Prostate gland (tissue), 2 donors: ENCODE measurements around the gene SLCO3A1.

ENCODE experiments used
- CTCF ChIP-seq, 4 experiments: fragments of 200-600 bp in 2 of 4; fragments of 450-650 bp in 2 of 4; sonication (generic) in 2 of 4; IDR thresholded peaks; 1 replicate in 3 of 4; 2 replicates in 1 of 4; pipeline ENCODE4 v1.5.1; 2016 to 2019; ENCODE audit warnings: antibody characterized with exemption in 4 of 4, mild to moderate bottlenecking in 2 of 4, moderate library complexity in 2 of 4
- POLR2AphosphoS5 ChIP-seq: sonication (generic); formaldehyde crosslinking; IDR thresholded peaks from one replicate; pipeline ENCODE4 v1.6.1; 2017; ENCODE audit warnings: antibody characterized with exemption

DNA sequence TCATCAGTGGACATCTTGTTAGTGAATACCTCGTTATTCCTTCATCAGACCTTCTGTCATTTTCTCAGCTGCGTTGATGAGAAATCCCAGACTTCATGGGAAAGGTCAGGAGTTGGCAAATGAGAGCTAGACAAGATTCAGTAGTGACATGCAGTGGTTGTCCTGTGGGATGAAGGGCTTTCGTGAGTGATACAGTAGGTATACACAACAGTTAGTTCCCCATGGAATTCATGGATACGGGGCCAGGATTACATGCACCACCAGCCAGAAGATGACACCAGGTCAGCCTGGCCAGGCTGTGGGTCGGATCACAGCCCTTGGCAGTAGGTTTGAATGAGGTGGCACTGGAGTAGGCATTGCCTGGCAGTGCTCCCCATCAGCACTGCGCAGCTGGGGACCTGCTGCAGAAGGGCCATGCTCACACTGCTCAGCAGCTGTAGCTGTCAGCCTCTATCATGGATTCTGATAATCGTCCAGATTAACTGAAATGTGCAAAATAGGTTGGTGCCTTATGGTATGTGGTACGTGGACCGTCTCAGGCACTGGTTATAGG, 150.1 kb downstream of the SLCO3A1 start:
- TF ChIP-seq CTCF (IDR thresholded peaks at IDR 0.05) (no peak), POLR2AphosphoS5 (no peak)
